HG02938 (cell line): ENCODE results near the gene QSOX2.
"Not testable (repeated sequence)": the region's sequence is repeated elsewhere in the genome, so short reads cannot be mapped to it uniquely, and the experiment has no call there.

ENCODE experiments used
- ATAC-seq: cut with Tn5 transposase; IDR thresholded peaks from one replicate; pipeline ENCODE4 v1.9.1; 2021; ENCODE audit warnings: mild to moderate bottlenecking, moderate library complexity; ENCODE audit not compliant: unreplicated experiment

The QSOX2 gene

GRCh38 chr9:136237486-136238341 lies 7.9 kb downstream of the QSOX2 start:
- no peak for ATAC-seq

DNA sequence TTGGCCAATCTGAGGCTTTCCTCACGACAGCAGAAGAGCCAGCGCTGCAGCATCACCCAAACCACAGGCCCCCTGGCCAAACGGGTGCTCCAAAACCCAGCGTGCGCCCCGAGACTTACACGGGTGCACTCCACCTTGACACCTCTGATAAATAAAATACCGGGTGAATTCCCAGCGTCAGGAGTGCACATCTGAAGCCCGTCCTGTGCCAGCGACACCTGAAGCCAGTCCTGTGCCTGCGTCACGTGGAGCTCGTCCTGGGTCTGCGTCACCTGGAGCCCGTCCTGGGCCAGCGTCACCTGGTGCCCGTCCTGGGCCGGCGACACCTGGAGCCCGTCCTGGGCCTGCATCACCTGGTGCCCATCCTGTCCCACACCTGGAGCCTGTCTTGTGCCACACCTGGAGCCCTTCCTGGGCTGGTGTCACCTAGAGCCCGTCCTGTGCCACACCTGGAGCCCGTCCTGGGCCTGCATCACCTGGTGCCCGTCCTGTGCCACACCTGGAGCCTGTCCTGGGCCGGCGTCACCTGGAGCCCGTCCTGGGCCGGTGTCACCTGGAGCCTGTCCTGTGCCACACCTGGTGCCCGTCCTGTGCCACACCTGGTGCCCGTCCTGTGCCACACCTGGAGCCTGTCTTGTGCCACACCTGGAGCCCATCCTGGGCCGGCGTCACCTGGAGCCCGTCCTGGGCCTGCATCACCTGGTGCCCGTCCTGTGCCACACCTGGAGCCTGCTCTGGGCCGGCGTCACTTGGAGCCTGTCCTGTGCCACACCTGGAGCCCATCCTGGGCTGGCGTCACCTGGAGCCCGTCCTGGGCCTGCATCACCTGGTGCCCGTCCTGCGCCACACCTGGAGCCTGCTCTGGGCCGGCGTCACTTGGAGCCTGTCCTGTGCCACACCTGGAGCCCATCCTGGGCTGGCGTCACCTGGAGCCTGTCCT lies 8.9 kb downstream of the QSOX2 start:
- ATAC-seq, result not testable (repeated sequence)

GRCh38 chr9:136235709-136236455 lies 9.7 kb downstream of the QSOX2 start:
- ATAC-seq, result no peak

GRCh38 chr9:136235171-136235570 lies 10.4 kb downstream of the QSOX2 start:
- no peak for ATAC-seq

GRCh38 chr9:136234597-136234996 lies 11.0 kb downstream of the QSOX2 start:
- no peak for ATAC-seq

DNA sequence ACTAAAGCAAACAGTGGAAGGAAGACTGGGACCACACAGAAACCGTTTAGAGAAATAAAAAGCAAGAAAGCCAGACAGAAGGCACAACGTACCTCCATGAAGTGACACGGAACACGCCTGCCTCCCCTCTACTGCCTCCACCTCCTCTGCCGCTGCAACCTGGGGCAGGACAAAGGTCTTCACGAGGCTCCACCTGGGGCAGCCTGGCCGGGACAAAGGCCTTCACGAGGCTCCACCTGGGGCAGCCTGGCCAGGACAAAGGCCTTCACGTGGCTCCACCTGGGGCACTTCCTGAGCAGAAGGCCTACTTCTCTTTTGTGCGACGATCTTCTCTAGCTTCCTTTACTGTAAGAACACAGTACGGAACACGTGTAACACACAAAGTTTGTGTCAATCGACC lies 11.7 kb downstream of the QSOX2 start:
- ATAC-seq, result no peak

DNA sequence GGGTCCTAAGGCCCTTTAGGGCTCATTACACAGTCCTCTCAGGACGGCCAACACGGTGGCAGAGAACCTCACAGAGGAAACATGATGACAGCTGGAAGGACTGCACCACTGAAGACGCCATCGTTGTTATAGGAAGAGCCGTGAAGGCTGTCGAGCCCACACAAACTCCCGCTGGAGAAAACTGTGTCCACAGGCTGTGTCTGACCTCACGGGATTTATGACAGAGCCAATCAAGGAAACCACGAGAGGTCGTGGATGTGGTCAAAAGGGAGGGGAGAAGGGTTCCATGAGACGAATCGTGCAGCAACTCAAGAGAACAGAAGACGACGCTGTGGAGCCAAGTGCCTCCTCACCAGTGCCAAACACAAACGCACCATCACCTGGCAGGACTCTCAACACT lies 12.2 kb downstream of the QSOX2 start:
- no peak for ATAC-seq

DNA sequence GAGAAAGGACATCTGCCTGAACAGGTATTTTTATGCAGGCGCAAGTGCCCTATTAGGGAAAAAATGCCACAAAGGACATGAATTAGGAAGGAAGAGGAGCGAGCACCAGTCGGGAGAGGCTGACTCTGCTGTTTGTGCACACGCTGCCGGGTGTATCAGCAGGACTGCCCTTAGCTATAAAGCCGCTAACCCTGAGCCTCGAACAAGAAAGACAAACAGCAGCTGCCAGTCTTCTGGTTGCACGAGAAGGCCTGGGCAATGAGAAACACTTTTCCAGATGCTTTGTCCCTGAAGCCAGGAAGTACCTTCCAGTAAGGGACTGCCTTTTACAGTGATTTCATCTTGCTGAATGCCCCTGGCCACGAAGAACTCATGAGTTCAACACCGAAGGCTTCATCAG lies 12.6 kb downstream of the QSOX2 start:
- no peak for ATAC-seq

GRCh38 chr9:136231478-136232297 lies 13.9 kb downstream of the QSOX2 start:
- ATAC-seq, result no peak

DNA sequence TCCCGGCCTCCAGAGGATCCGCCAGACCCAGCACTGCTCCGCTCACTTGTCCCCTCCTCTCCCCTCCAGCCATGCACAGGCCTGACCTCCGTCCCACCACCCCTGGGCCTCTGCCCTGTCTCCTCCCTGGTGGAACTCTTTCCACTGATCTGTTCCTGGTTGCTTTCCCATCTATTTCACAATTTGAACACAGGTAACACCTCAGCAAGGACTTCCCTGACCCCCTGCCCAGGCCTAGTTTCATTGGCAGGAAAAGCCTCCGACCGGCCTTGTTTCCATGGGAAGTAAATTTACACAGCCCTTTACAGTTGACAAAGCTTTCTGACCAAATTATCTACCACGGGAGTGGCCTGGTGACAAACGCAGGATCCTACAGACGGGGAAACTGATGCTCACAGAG lies 14.8 kb downstream of the QSOX2 start:
- ATAC-seq, result no peak

GRCh38 chr9:136230365-136230764 lies 15.2 kb downstream of the QSOX2 start:
- no peak for ATAC-seq

DNA sequence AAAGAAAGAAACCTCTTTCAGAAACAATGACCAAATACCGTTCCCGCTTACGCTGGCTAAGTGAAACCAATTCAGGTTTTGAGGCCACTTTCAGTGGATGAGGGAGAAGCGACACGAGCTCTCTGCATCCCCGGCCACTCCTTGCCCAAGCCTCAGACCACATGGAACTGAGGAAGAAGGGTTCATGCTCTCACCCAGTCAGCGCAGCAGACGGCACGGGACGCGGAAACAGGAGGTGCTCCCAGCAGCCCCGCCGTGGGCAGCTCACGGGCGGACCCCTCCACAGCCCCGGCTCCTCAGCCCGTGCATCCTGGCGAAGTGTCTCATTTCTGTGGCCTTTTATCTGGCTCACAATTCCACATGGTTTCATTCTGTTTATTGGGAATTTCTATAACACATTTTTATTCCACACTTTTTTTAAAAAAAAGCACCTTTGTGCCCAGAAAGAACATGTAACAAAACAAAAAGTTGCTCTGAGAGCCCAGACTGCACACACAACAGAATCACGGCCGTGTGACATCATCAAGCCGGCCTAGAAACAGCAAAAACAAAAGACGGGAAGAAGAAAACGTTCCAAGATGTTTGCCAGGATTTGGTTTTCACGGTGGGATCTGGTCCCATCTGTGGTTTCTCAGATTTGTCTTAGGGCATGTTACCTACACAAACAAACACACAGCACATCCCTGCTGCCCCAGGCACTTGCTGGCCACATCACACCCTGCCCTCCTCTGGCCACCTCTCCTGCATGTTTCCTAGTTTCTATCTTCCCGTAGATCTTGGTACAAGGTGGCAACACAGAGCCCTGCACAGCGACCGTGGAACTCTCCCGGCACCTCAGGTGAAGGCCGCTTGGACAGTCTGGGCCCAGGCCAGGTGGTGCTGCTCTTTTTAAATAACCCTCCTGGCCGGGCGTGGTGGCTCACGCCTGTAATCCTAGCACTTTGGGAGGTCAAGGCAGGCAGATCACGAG lies 16.2 kb downstream of the QSOX2 start:
- ATAC-seq, result no peak

DNA sequence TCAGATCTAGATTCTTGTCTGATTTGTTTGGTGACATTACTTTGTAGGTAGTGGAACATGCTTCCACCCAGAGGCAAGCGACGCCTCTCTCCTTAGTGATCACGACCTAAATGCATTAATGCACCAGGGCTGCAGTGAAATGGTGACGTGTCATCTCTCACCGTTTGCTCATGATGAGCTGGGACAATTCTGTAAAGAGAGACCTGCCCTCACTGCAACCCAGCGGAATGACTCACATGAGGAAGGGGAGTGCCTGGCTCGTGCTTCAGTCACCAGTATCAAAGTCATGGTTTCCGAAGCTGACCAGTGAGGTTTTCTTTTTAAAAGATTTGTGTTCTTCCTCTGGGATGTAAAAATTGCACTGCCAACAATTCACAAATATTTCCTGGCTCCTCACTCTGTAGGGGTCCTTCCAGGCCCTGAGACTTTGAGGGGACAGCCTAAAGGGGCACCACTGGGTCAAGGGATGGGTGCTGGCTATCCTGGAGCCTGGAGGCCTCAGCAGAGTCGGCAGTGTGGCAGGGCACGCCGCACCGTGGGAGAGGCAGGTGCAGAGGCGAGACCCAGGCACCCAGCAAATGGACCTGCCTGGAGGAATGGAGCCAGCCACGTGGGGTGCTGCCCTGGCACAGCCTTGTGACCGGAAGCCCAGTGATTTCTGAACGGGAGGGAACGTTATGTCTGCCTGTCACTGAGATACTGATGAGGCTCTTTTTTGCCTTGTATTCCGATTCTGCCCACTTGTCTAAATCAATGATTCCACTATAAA lies 17.3 kb downstream of the QSOX2 start:
- no peak for ATAC-seq

DNA sequence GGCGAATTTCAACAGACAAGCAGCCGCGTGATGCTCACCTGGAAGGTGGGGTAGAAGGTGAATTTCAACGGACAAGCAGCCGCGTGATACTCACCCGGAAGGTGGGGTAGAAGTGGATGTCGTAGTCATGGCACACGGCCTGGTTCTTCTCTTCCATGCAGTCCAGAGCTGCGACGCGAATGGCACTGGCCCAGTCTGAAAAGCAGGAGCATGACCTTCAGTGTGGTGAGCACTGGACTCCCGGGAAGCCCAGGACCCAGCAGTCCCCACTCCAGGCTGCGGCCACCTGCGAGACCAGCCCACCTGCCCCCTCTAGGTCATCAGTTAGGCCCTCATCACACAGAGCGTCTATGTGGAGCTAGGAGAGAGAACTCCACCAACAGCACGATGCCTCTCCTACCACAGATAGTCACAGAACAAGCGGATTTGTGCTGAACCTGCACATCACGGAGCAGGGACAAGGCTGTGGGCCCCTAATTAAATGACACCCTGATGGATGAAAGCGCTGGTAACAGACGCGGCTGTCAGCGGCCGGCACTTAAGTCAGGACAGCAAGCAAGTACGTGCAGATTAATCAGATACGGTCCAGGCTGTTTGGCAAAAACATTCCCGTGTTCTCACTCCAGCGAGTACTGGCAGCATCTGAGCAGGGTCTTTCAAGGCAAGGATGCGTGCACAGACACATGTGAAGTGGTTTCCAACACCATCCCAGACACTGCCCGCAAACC lies 18.8 kb downstream of the QSOX2 start:
- no peak for ATAC-seq

GRCh38 chr9:136225748-136226679 lies 19.6 kb downstream of the QSOX2 start:
- ATAC-seq, result peak; percentile 63

GRCh38 chr9:136225366-136225747 lies 20.3 kb downstream of the QSOX2 start:
- peak; percentile 39 for ATAC-seq
